Prostate gland (tissue), 2 donors: ENCODE results near the gene BUB3.

Experiments
- POLR2AphosphoS5 ChIP-seq: sonication (generic); formaldehyde crosslinking; IDR thresholded peaks from one replicate; pipeline ENCODE4 v1.6.1; 2017; ENCODE audit warnings: antibody characterized with exemption
- TF ChIP-seq, protein P1 (sequence below), 4 experiments: fragments of 200-600 bp in 2 of 4; fragments of 450-650 bp in 2 of 4; sonication (generic) in 2 of 4; IDR thresholded peaks; 1 replicate in 3 of 4; 2 replicates in 1 of 4; pipeline ENCODE4 v1.5.1; 2016 to 2019; ENCODE audit warnings: antibody characterized with exemption in 4 of 4, mild to moderate bottlenecking in 2 of 4, moderate library complexity in 2 of 4

DNA sequence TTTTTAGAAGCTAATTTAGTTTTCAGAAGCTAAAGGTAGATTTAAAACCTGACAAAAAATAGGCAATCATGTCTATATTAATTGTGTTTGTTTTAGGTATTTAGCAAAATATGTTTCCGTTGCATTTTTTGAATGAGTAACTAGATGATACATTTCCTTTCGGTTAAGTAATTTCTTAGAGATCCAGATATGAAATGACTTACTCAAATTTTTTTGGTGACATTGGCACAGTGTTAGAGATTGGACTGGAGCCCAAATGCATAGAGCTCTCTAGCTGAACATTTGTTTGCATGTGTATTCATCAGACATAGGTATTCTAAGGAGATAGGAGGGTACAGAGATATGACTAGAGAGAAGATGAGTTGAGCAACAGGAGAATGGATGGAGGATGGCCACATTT lies 1.9 kb downstream of the BUB3 start:
- TF ChIP-seq, protein P1, sequence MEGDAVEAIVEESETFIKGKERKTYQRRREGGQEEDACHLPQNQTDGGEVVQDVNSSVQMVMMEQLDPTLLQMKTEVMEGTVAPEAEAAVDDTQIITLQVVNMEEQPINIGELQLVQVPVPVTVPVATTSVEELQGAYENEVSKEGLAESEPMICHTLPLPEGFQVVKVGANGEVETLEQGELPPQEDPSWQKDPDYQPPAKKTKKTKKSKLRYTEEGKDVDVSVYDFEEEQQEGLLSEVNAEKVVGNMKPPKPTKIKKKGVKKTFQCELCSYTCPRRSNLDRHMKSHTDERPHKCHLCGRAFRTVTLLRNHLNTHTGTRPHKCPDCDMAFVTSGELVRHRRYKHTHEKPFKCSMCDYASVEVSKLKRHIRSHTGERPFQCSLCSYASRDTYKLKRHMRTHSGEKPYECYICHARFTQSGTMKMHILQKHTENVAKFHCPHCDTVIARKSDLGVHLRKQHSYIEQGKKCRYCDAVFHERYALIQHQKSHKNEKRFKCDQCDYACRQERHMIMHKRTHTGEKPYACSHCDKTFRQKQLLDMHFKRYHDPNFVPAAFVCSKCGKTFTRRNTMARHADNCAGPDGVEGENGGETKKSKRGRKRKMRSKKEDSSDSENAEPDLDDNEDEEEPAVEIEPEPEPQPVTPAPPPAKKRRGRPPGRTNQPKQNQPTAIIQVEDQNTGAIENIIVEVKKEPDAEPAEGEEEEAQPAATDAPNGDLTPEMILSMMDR (IDR thresholded peaks at IDR 0.05) = no peak
- no peak for TF ChIP-seq POLR2AphosphoS5
